H1 (cell line): ENCODE results near the gene MMP24. TPM values are rescaled to one million over a fixed set of nuclear protein-coding genes. Genes with fewer than 3 reads are reported as not detected.
A peak's percentile ranks its signal among the peaks of the same experiment; 100 is the strongest.

Experiments used
- ATF2 ChIP-seq: IDR thresholded peaks from 2 replicates; pipeline ENCODE4 v1.6.1; 2012; ENCODE audit warnings: low read length, inconsistent platforms
- CHD7 ChIP-seq: fragments of 300-600 bp; sonication (generic); IDR thresholded peaks from 2 replicates; pipeline ENCODE4 v1.7.1; 2012; ENCODE audit warnings: low read length, moderate library complexity, mild to moderate bottlenecking, inconsistent platforms; ENCODE audit not compliant: insufficient replicate concordance
- CREB1 ChIP-seq: IDR thresholded peaks from 2 replicates; pipeline ENCODE4 v1.6.1; 2012; ENCODE audit warnings: inconsistent platforms
- EGR1 ChIP-seq: IDR thresholded peaks from 2 replicates; pipeline ENCODE4 v1.6.1; 2011; ENCODE audit warnings: low read depth, low read length, borderline replicate concordance
- EZH2 ChIP-seq: fragments of 200-600 bp; sonication (generic); IDR thresholded peaks from 2 replicates; pipeline ENCODE4 v1.7.1; 2012; ENCODE audit warnings: low read depth, mild to moderate bottlenecking, moderate library complexity, low read length, inconsistent platforms; ENCODE audit not compliant: severe bottlenecking
- POLR2AphosphoS5 ChIP-seq: IDR thresholded peaks from 2 replicates; pipeline ENCODE4 v1.6.1; 2011; ENCODE audit warnings: low read depth, low read length
- RBBP5 ChIP-seq: IDR thresholded peaks from 2 replicates; pipeline ENCODE4 v1.7.1; 2012; ENCODE audit warnings: low read depth, mild to moderate bottlenecking, inconsistent platforms, low read length, moderate library complexity, borderline replicate concordance
- RFX5 ChIP-seq: IDR thresholded peaks from 2 replicates; pipeline ENCODE4 v1.6.1; 2011; ENCODE audit warnings: low read depth, low read length, improper control_type of control experiment, borderline replicate concordance
- polyA plus RNA-seq, 7 experiments: library from polyadenylated mRNA; depleted of rRNA in 3 of 7; stranded (reverse) in 5 of 7; unstranded in 2 of 7; fragments of >200 nt in 5 of 7; fragments of 200-250 nt in 2 of 7; gene quantifications; 1 replicate in 5 of 7; 2 replicates in 1 of 7; 4 replicates in 1 of 7; pipeline versions ENCODE4 v1.2.1 to v1.2.3, GENCODE V29; 2011 to 2013; ENCODE audit warnings: missing spikeins in 2 of 7, mixed read lengths in 2 of 7
- total RNA-seq: library from RNA; stranded (reverse); fragmentation: NEBNext Ultra II Directional; extraction: Animal tissue kit (Norgen Biotek cat#: 25700); gene quantifications from 2 replicates; pipeline ENCODE4 v1.2.1, GENCODE V29; 2021

The MMP24 gene
- total and polyA plus RNA-seq, 2 of the 8 experiments (the other 6 are each of a cell fraction or from before 2014, with no cell fraction given) = 18.8 to 21.4 TPM

DNA sequence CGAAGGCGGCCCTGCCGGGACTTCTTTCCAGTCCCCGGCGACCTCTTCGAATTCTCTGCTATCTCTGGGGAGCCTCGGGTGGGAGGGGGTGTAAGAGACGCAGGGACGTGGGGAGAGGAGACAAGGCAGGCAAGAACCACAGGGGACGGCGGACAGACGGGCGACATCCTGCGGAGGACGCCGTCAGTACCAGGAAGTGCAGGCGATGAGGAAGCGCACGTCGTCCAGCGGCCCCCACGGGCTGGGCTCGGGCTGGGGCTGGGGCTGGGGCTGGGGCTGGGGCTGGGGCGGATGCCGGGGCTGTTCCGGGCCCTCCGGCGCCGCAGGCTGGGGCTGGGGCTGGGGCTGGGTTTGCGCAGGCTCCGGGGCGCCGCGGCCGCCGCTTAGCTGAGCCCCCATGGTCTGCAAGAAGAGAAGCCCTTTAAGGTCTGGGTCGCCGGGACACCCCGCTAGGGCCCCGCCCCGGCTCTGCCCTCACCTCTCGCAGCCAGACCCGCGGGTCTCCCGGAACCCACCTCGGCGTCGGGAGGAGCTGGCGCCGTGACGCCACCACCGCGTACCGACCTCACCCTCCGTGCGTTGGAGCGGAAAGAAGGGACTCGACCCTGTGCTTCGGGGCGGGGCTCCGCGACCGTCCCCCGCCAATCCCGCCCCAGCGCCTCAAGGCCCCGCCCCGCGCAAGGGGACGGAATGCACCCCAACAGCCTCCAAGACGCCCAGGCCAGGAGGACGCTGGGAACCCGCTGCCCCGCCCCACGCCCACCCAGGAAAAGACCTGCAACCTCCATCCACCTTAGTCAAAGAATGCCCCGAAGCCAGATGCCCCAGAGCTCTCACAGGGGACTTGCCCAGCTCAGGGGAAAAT lies 51.3 kb downstream of the MMP24 start, which contains the start of gene MMP24OS (continued):
- TF ChIP-seq CHD7 = no peak
- no peak for TF ChIP-seq EZH2
- TF ChIP-seq RFX5 = no peak
- no peak for TF ChIP-seq EGR1
- peak; percentile 90 for TF ChIP-seq POLR2AphosphoS5
- TF ChIP-seq ATF2 = peak; percentile 45; the same call in 1 of the 2 replicates
- TF ChIP-seq RBBP5 = no peak
- peak; percentile 88 for TF ChIP-seq CREB1
